ENCODE data around the gene RNASE9. TPM values are rescaled to one million over a fixed set of nuclear protein-coding genes. Genes with fewer than 3 reads are reported as not detected.

The RNASE9 gene
- not detected in 2 replicates for total RNA-seq

DNA sequence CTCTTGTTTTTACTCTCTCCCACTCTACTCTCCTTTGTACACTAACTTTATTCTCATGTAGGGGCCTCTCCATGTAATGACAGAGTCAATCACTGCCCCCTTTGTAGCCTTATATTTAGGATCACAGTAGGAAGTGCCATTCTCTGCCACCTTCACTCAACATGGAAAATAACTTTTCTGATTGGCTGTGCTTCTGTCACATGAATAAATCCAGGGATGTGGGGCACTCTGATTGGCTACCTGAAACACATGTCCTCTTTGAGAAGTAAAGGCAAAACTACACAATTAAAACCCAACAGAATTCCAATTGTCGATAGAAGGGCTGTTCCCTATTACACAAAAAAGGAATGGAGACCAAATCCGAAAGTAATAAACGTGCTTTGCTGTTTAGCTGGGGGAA, at the start of gene RNASE9:
TSS of gene RNASE9 (minus strand) at position 87 of the 400 bp plus-strand sequence.

DNA sequence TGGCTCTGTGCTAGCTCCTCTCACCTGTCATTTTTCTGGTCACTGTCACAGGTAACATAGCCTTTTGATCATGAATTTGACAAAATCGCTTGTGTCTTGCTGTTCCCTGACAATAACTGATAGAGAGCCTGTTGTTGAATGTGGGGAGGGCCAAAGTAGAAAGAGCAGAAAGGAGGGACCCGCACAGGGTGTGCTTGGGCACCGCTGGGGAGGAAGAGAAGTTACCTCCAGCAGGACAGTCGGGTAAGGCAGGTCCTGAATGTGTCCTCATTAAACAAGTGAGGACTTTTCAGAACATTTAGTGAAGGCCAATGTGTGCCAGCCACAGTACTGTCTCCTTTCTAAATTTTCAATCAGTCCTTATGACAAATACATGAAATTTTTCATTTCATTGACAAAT, 30.4 kb upstream of the RNASE9 start, which contains the start of gene RNASE12:
TSS of gene RNASE12 (minus strand) at position 142 of the 400 bp plus-strand sequence. CDS start 653 bp downstream, outside the sequence.

DNA sequence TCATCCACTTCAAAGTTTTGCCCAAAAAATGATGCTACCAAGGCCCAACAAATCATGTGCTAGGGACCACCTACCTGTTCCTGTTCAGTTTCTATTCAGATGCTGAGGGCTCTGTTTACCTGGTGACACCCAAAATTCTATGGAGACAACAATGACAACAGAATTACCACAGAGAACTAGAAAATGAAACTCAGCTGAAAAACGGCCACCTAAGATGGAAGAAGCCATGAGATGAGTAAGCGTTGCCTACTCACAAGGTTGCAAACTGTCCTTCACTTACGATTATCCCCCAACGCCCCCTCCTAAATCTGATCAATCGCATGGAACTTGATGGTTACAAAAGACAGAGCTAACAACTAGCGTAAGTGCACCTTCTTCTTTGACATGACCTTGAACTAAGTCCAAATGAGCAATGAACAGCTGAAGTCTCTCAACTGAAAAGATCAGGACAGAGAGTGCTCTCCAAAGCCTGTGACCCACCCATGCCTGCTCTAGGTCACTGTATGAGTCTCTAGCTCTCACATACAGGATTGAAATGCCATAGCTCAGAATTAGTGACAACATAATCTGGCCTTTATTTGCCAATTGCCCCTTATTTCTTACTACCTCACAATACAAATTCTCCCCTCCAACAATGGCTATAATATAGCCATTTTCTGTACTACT, 26.8 kb upstream of the RNASE9 start, which contains the start of gene RNASE11:
TSS of gene RNASE11 (minus strand) at position 513 of the 666 bp plus-strand sequence.

Other genes with a start within 250 kb of the RNASE9 start
- 48.2 and 48.5 TPM in 2 replicates for gene CCNB1IP1, start 227.8 kb downstream of the RNASE9 start, total RNA-seq
- gene PARP2, start 217.4 kb downstream of the RNASE9 start, total RNA-seq, result 4.6 and 7.6 TPM in 2 replicates
- gene TEP1, start 147.5 kb downstream of the RNASE9 start, total RNA-seq, result 32.8 and 34.5 TPM in 2 replicates
- gene KLHL33, start 124.9 kb downstream of the RNASE9 start, total RNA-seq, result 0.32 and 0.49 TPM in 2 replicates
- gene OSGEP, start 106.2 kb downstream of the RNASE9 start, total RNA-seq, result 36.8 and 41.7 TPM in 2 replicates
- gene APEX1, start 105.8 kb downstream of the RNASE9 start, total RNA-seq, result 81.6 and 91.2 TPM in 2 replicates
- 31.6 and 35.6 TPM in 2 replicates for gene PIP4P1, start 99.6 kb downstream of the RNASE9 start, total RNA-seq
- gene PNP, start 91.6 kb downstream of the RNASE9 start, total RNA-seq, result 9.9 and 13.4 TPM in 2 replicates
- gene RNASE10, start 55.5 kb downstream of the RNASE9 start, total RNA-seq, result not detected in 2 replicates
- not detected in 2 replicates for gene RNASE11, start 27.0 kb upstream of the RNASE9 start, total RNA-seq
- not detected in 2 replicates for gene RNASE12, start 30.3 kb upstream of the RNASE9 start, total RNA-seq
- gene OR6S1, start 80.6 kb upstream of the RNASE9 start, total RNA-seq, result not detected in 2 replicates
- gene RNASE4, start 123.5 kb upstream of the RNASE9 start, total RNA-seq, result 28.3 and 31.6 TPM in 2 replicates
- 8.4 and 9.5 TPM in 2 replicates for gene ANG, start 127.7 kb upstream of the RNASE9 start, total RNA-seq
- gene EDDM3A, start 184.8 kb upstream of the RNASE9 start, total RNA-seq, result not detected in 2 replicates
- not detected in 2 replicates for gene EDDM3B, start 207.4 kb upstream of the RNASE9 start, total RNA-seq
- gene RNASE6, start 220.2 kb upstream of the RNASE9 start, total RNA-seq, result not detected in 2 replicates
- not detected in 2 replicates for gene RNASE1, start 241.8 kb upstream of the RNASE9 start, total RNA-seq

Data from hair follicle dermal papilla cell (primary cell).